ENCODE results near the gene MITF. TPM values are rescaled to one million over a fixed set of nuclear protein-coding genes. Genes with fewer than 3 reads are reported as not detected.
"Not testable (repeated sequence)": the region's sequence is repeated elsewhere in the genome, so short reads cannot be mapped to it uniquely, and the experiment has no call there.

The MITF gene
- total RNA-seq, 4 donors from 2014 or later, result 2.1 to 9.1 (median 4.7) TPM

- H3K9me3 ChIP-seq, result no peaks in the 10 kb centered on the region
- H3K4me3 ChIP-seq, result no peak overlapping the region
- TF ChIP-seq POLR2A (IDR thresholded peaks at IDR 0.05) (no peak), CTCF (IDR thresholded peaks at IDR 0.05) (no peak)
- H3K36me3 ChIP-seq, result no peaks in the 10 kb centered on the region
- no peaks in the 10 kb centered on the region for H3K27me3 ChIP-seq
- DNase-seq, result no peak
- H3K27ac ChIP-seq, result no peak overlapping the region
- no peaks in the 10 kb centered on the region for H3K4me1 ChIP-seq
Measured at GRCh38 chr3:69901802-69902201, 162.5 kb downstream of the MITF start.

GRCh38 chr3:69902386-69902785 is 163.1 kb downstream of the MITF start:
- H3K36me3 ChIP-seq, result no peaks in the 10 kb centered on the region
- H3K9me3 ChIP-seq, result no peaks in the 10 kb centered on the region
- no peaks in the 10 kb centered on the region for H3K27me3 ChIP-seq
- H3K27ac ChIP-seq, result no peak overlapping the region
- no peak for TF ChIP-seq CTCF (IDR thresholded peaks at IDR 0.05)
- no peak for TF ChIP-seq POLR2A (IDR thresholded peaks at IDR 0.05)
- no peak for DNase-seq
- H3K4me1 ChIP-seq, result no peaks in the 10 kb centered on the region
- H3K4me3 ChIP-seq, result no peak overlapping the region

- no peaks in the 10 kb centered on the region for H3K9me3 ChIP-seq
- no peak for DNase-seq
- no peaks in the 10 kb centered on the region for H3K36me3 ChIP-seq
- H3K27me3 ChIP-seq, result no peaks in the 10 kb centered on the region
- TF ChIP-seq CTCF (IDR thresholded peaks at IDR 0.05) (no peak), POLR2A (IDR thresholded peaks at IDR 0.05) (no peak)
- H3K4me3 ChIP-seq, result no peak overlapping the region
- H3K4me1 ChIP-seq, result no peaks in the 10 kb centered on the region
- H3K27ac ChIP-seq, result no peak overlapping the region
Measured at GRCh38 chr3:69906351-69906966, 167.2 kb downstream of the MITF start.

GRCh38 chr3:69907554-69907953 is 168.3 kb downstream of the MITF start:
- TF ChIP-seq POLR2A (IDR thresholded peaks at IDR 0.05), result no peak
- TF ChIP-seq CTCF (IDR thresholded peaks at IDR 0.05), result no peak
- Histone ChIP-seq H3K27me3 (no peaks in the 10 kb centered on the region), H3K4me3 (no peak overlapping the region), H3K4me1 (no peaks in the 10 kb centered on the region), H3K9me3 (no peaks in the 10 kb centered on the region), H3K36me3 (no peaks in the 10 kb centered on the region), H3K27ac (no peak overlapping the region)
- DNase-seq, result no peak

GRCh38 chr3:69909859-69910258 is 170.6 kb downstream of the MITF start:
- H3K36me3 ChIP-seq, result not testable (repeated sequence)

GRCh38 chr3:69913422-69913821 is 174.2 kb downstream of the MITF start:
- Histone ChIP-seq H3K4me1 (no peaks in the 10 kb centered on the region), H3K9me3 (peaks cover 0 to 5% (median 0%) of the 10 kb centered on the region in 4 donors), H3K27ac (no peak overlapping the region), H3K36me3 (no peaks in the 10 kb centered on the region), H3K27me3 (no peaks in the 10 kb centered on the region), H3K4me3 (no peak overlapping the region)
- DNase-seq, result no peak
- TF ChIP-seq CTCF (IDR thresholded peaks at IDR 0.05), result no peak
- TF ChIP-seq POLR2A (IDR thresholded peaks at IDR 0.05), result no peak

More at GRCh38 chr3:69909859-69910258, 170.6 kb downstream of the MITF start:
- not testable (repeated sequence) for H3K4me3 ChIP-seq, H3K4me1 ChIP-seq, H3K27ac ChIP-seq, H3K9me3 ChIP-seq, DNase-seq, H3K27me3 ChIP-seq
